ENCODE results near the gene SLC23A2.

DNA sequence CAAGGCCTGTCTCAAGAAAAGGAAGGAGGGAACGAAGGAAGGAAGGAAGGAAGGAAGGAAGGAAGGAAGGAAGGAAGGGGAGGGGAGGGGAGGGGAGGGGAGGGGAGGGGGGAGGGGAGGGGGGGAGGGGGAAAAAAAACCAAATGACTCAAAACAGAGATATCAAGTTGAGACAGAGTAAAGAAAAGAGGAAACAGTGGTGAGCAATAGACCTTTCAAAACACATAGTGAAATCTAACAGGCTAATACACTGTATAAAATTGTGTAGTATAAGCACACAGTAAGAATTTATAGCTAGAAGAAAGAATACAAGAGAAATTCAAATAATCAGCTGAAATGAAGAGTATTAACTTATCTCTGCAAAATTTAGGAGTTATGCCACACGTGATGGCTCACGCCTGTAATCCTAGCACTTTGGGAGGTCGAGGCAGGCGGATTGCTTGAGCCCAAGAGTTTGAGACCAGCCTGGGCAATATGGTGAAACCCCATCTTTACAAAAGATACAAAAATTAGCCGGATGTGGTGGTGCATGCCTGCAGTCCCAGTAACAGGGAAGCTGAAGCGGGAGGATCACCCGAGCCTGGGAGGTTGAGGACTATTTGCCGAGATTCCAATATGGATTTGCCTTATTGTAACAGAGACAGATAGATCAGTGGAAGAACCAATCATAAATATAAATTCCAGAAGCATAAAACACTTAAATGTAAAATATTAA lies 156.4 kb downstream of the SLC23A2 start:
- TF ChIP-seq EZH2phosphoT487 (IDR thresholded peaks at IDR 0.05; ENCODE audit: insufficient read depth, low read depth) (no peak), EZH2 (IDR thresholded peaks at IDR 0.05; ENCODE audit: insufficient read depth, poor library complexity, severe bottlenecking) (no peak)
